Esophagus squamous epithelium (tissue), 5 donors: ENCODE measurements around the gene LRRC71. TPM values are rescaled to one million over a fixed set of nuclear protein-coding genes. Genes with fewer than 3 reads are reported as not detected.

ENCODE experiments used
- DNase-seq: peaks from one replicate; lab custom pipeline; 2025; lab: John Stamatoyannopoulos, UW
- H3K27ac ChIP-seq, 4 donors: fragments of 200-600 bp; sonication (generic); one replicate each; pipeline ENCODE4 v1.5.1; 2016 to 2019; ENCODE audit warnings: mild to moderate bottlenecking in 1 of 4
- H3K27me3 ChIP-seq, 4 donors: fragments of 200-600 bp; sonication (generic); 1 replicate in 3 of 4; 2 replicates in 1 of 4; pipeline versions ENCODE4 v1.5.1 to v1.6.0; 2017 to 2021; ENCODE audit warnings: antibody characterized with exemption in 1 of 4
- H3K36me3 ChIP-seq, 3 donors: fragments of 200-600 bp; sonication (generic); one replicate each; pipeline ENCODE4 v1.5.1; 2016 to 2019
- H3K4me1 ChIP-seq, 3 donors: fragments of 200-600 bp; sonication (generic); one replicate each; pipeline ENCODE4 v1.5.1; 2017 to 2019
- H3K4me3 ChIP-seq, 4 donors: fragments of 200-600 bp; sonication (generic); 1 replicate in 3 of 4; 2 replicates in 1 of 4; pipeline ENCODE4 v1.5.1; 2016 to 2019; ENCODE audit warnings: mild to moderate bottlenecking in 2 of 4, moderate library complexity in 1 of 4
- H3K9me3 ChIP-seq, 3 donors: fragments of 200-600 bp; sonication (generic); one replicate each; pipeline ENCODE4 v1.5.1; 2016 to 2019
- POLR2A ChIP-seq, 4 donors: fragments of 450-650 bp; IDR thresholded peaks; one replicate each; pipeline ENCODE4 v1.6.1; 2017; ENCODE audit warnings: antibody characterized with exemption in 4 of 4, mild to moderate bottlenecking in 4 of 4, moderate library complexity in 3 of 4
- WGBS, 2 donors: methylation state at CpG; one replicate each; pipeline ENCODE4 v1.1.5; 2018; 5-methylcytosine and 5-hydroxymethylcytosine counted together
- intact Hi-C: fragments of 100-400 bp; cut with DNase I; formaldehyde crosslinking; loops from one replicate; pipeline ENCODE4 v1.15.0; 2022
- total RNA-seq, 4 donors: library from RNA; depleted of rRNA; stranded (reverse); fragments of >200 nt; gene quantifications; one replicate each; pipeline ENCODE4 v1.1.0, GENCODE V29; 2016
- TF ChIP-seq, protein P1 (sequence below), 6 experiments: fragments of 450-650 bp in 4 of 6; fragments of 200-600 bp in 2 of 6; sonication (generic) in 2 of 6; IDR thresholded peaks; one replicate each; pipeline ENCODE4 v1.5.1; 2016 to 2019; ENCODE audit warnings: antibody characterized with exemption in 6 of 6, mild to moderate bottlenecking in 4 of 6, moderate library complexity in 4 of 6
- donor health status: DM: yes; HTN: yes; CAD: no.

LRRC71 gene
- total RNA-seq, 4 donors from 2014 or later: not detected

DNA sequence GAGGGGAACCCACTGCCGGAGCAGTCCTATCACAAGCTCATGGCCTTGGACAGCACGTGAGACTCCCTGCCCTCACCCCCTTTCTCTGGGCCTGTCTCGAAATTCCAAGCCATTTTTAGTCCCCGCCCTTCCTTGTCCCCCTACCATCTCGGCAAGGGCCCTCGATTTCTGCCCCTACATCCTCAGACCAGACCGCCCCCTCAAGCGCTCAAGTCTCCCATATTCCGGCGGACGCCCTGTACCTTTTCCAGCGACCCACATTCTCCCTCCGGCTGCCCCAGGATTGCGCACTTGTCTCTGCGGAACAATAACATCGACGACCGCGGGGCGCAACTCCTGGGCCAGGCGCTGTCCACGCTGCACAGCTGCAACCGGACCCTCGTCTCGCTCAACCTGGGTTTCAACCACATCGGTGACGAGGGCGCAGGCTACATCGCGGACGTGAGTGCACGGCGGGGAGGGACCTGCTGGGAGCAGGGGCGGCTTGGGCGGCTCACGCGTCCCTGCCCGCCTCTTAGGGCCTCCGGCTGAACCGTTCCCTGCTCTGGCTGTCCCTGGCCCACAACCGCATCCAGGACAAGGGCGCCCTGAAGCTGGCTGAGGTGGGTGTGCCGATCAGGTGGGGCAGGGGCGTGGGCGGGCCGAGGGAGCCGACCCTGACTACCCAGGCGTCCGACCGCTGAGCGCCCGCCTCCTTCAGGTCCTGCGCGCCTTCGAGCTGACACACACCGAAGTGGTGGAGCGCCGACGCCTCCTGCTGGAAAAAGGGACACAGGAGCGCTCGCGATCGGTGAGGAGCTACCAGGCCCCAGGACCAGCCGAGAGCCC lies 7.0 kb downstream of the LRRC71 start:
- 16 to 27% methylated on average over 8 to 19 of the region's 64 CpGs for WGBS, 2 donors
- H3K9me3 ChIP-seq: no peaks in the 10 kb centered on the region
- H3K36me3 ChIP-seq: no peaks in the 10 kb centered on the region
- DNase-seq: no peak
- H3K4me3 ChIP-seq: peak overlapping the region; percentile 15 to 58 (median 38)
- no peak overlapping the region for H3K27ac ChIP-seq
- intact Hi-C loops: no loop called here
- peaks cover 15 to 34% (median 19%) of the 10 kb centered on the region in 3 donors for H3K4me1 ChIP-seq
- peaks cover 12 to 84% (median 28%) of the 10 kb centered on the region in 4 donors for H3K27me3 ChIP-seq
- TF ChIP-seq POLR2A (IDR thresholded peaks at IDR 0.05): no peak
- TF ChIP-seq, protein P1, sequence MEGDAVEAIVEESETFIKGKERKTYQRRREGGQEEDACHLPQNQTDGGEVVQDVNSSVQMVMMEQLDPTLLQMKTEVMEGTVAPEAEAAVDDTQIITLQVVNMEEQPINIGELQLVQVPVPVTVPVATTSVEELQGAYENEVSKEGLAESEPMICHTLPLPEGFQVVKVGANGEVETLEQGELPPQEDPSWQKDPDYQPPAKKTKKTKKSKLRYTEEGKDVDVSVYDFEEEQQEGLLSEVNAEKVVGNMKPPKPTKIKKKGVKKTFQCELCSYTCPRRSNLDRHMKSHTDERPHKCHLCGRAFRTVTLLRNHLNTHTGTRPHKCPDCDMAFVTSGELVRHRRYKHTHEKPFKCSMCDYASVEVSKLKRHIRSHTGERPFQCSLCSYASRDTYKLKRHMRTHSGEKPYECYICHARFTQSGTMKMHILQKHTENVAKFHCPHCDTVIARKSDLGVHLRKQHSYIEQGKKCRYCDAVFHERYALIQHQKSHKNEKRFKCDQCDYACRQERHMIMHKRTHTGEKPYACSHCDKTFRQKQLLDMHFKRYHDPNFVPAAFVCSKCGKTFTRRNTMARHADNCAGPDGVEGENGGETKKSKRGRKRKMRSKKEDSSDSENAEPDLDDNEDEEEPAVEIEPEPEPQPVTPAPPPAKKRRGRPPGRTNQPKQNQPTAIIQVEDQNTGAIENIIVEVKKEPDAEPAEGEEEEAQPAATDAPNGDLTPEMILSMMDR (IDR thresholded peaks at IDR 0.05): peak in 5 of 6 experiments; percentile 52 to 77 (median 56)

DNA sequence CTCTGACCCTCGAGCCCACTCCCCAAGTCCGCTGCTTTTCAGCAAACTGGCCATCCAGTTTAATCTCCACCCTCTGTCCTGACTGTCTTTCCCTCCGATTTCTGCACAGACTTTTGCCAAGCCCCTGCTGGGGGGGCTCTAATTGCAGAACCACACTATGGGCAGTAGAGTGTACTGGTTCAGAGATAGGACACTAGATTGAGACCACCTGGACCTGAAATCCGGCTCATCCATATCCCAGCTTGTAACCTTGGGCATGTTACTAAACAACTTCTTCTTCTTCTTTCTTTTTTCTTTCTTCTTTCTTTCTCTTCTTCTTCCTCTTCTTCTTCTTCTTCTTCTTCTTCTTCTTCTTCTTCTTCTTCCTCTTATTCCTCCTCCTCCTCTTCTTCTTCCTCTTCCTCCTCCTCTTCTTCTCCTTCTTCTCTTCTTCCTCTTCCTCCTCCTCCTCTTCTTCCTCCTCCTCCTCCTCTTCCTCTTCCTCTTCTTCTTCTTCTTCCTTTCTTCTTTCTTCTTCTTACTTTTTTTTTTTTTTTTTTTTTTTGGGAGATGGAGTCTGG lies 7.7 kb downstream of the LRRC71 start:
- Histone ChIP-seq H3K4me3 (peak overlapping the region in 3 of 4 donors; percentile 36 to 58 (median 40)), H3K36me3 (no peaks in the 10 kb centered on the region), H3K4me1 (peaks cover 15 to 34% (median 19%) of the 10 kb centered on the region in 3 donors), H3K9me3 (no peaks in the 10 kb centered on the region), H3K27me3 (peaks cover 12 to 77% (median 24%) of the 10 kb centered on the region in 4 donors), H3K27ac (no peak overlapping the region)
- intact Hi-C loops: no loop called here
- TF ChIP-seq, protein P1 (IDR thresholded peaks at IDR 0.05): no peak
- no peak for DNase-seq
- WGBS, 2 donors: 7% methylated on average over 2 to 3 of the region's 4 CpGs

DNA sequence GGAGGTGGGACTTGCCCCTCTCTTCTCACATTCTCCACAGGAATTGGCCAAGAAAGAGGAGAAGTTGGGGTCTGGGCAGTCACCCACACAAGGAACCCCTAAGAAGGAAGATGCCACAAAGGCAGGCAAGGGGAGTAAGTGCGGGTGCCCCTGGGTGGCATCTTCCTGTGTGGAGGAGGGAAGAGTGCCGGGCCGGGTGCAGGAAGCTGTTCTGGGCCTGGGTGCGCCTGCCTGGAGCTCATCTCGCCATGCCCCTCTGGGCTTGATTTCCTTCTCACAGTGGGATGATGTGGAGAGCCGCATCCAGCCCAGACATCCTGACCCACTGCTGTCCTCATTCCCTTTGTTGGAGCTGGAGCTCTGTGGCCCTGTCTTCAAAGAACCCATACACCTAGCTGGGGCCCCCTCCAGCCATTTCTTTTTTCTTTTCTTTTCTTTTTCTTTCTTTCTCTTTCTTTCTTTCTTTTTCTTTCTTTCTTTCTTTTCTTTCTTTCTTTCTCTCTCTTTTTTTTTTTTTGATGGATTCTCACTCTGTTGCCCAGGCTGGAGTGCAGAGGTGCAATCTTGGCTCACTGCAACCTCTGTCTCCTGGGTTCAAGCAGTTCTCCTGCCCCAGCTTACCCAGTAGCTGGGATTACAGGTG lies 9.3 kb downstream of the LRRC71 start:
- no peak for TF ChIP-seq POLR2A (IDR thresholded peaks at IDR 0.05)
- TF ChIP-seq, protein P1 (IDR thresholded peaks at IDR 0.05): no peak
- peaks cover 9 to 61% (median 13%) of the 10 kb centered on the region in 4 donors for H3K27me3 ChIP-seq
- H3K36me3 ChIP-seq: no peaks in the 10 kb centered on the region
- no peak overlapping the region for H3K4me3 ChIP-seq
- H3K4me1 ChIP-seq: peaks cover 7 to 21% (median 10%) of the 10 kb centered on the region in 3 donors
- no peak overlapping the region for H3K27ac ChIP-seq
- intact Hi-C loops: no loop called here
- 52 to 71% methylated on average over 6 of the region's 6 CpGs for WGBS, 2 donors
- DNase-seq: no peak
- H3K9me3 ChIP-seq: no peaks in the 10 kb centered on the region

DNA sequence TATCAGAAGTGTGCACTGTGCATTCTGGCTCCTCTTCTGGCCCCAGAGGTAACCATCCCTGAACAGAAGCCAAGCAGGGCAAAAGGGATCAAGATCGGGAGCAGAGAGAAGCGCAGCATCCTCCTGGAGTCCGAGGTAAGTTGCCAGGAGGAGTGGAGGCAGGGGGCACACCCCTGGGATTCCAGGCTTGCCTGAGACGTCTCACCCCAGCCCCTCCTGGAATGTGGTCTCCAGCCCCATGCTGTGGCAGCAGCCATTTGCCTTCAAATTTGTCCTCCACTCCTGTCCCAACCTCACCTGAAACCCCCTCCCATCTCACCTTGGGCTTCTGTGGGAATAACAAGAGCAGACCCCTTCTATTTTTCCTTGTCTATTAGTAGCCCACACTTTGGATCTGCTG lies 10.1 kb downstream of the LRRC71 start:
- Histone ChIP-seq H3K27ac (no peak overlapping the region), H3K4me3 (no peak overlapping the region), H3K4me1 (peaks cover 7 to 21% (median 10%) of the 10 kb centered on the region in 3 donors), H3K27me3 (peaks cover 3 to 54% (median 12%) of the 10 kb centered on the region in 4 donors), H3K36me3 (peaks cover 0 to 6% (median 0%) of the 10 kb centered on the region in 3 donors), H3K9me3 (no peaks in the 10 kb centered on the region)
- no peak for DNase-seq
- intact Hi-C loops: no loop called here
- TF ChIP-seq, protein P1 (IDR thresholded peaks at IDR 0.05): no peak
- no peak for TF ChIP-seq POLR2A (IDR thresholded peaks at IDR 0.05)
- WGBS, 2 donors: 0 to 20% methylated on average over 1 of the region's 4 CpGs
